Panc1 (cell line): ENCODE results near the gene TMEM225. TPM values are rescaled to one million over a fixed set of nuclear protein-coding genes. Genes with fewer than 3 reads are reported as not detected.

ENCODE experiments used
- ATAC-seq: fragments of 200-7000 bp; cut with Tn5 transposase; 2 replicates; pipeline ENCODE4 v1.9.1; 2020; ENCODE audit warnings: mild to moderate bottlenecking, moderate library complexity
- Bru-seq: library from RNA; stranded (reverse); fragments of 400-500 nt; gene quantifications from one replicate; lab custom pipeline; 2021; lab: Mats Ljungman, UMichigan
- BruChase-seq, 2 experiments: library from RNA; stranded (reverse); fragments of 400-500 nt; gene quantifications; one replicate each; lab custom pipeline; 2021; lab: Mats Ljungman, UMichigan
- BruUV-seq: library from RNA; stranded (reverse); fragments of 400-500 nt; replicated peaks from 2 replicates; lab custom pipeline; 2021; lab: Mats Ljungman, UMichigan
- CTCF ChIA-PET: fragments of 300-600 bp; sonication (Branson Sonifier 250); formaldehyde crosslinking; loops from one replicate; lab custom pipeline; 2022; ENCODE audit warnings: antibody characterized with exemption; lab: Charles Lee
- POLR2A ChIA-PET: fragments of 300-600 bp; sonication (Branson Sonifier 250); formaldehyde crosslinking; loops from one replicate; lab custom pipeline; 2022; ENCODE audit warnings: antibody characterized with exemption; lab: Charles Lee
- DNase-seq: peaks from one replicate; pipeline ENCODE4 v3.0.0-alpha.2; 2010; ENCODE audit warnings: low read depth, low spot score
- H3K27ac ChIP-seq: 2 replicates; pipeline ENCODE4 v1.5.1; 2011; ENCODE audit warnings: mild to moderate bottlenecking, low read length, inconsistent platforms
- H3K27me3 ChIP-seq: fragments of 200-500 bp; sonication (Bioruptor generic); 2 replicates; pipeline ENCODE4 v1.6.0; 2014; ENCODE audit warnings: low read length, inconsistent platforms; ENCODE audit not compliant: control insufficient read depth, insufficient read depth
- H3K36me3 ChIP-seq: fragments of 200-500 bp; sonication (Bioruptor generic); 2 replicates; pipeline ENCODE4 v1.5.1; 2014; ENCODE audit warnings: inconsistent platforms, mild to moderate bottlenecking, low read length, moderate library complexity; ENCODE audit not compliant: control insufficient read depth, insufficient read depth
- H3K4me1 ChIP-seq: 2 replicates; pipeline ENCODE4 v1.5.1; 2011; ENCODE audit warnings: inconsistent platforms, mild to moderate bottlenecking, low read length, moderate library complexity; ENCODE audit not compliant: control insufficient read depth, insufficient read depth
- H3K4me3 ChIP-seq, 2 experiments: 2 replicates each; pipeline ENCODE4 v1.5.1; 2011 to 2012; ENCODE audit warnings: low read depth in 2 of 2, low read length in 2 of 2, mild to moderate bottlenecking in 2 of 2, inconsistent platforms in 1 of 2, moderate library complexity in 1 of 2
- H3K9me3 ChIP-seq: fragments of 200-500 bp; sonication (Bioruptor generic); 2 replicates; pipeline ENCODE4 v1.5.1; 2014; ENCODE audit warnings: low read depth, mild to moderate bottlenecking, inconsistent platforms, low read length, moderate library complexity; ENCODE audit not compliant: control insufficient read depth, insufficient read depth
- CTCF ChIP-seq: fragments of 450-650 bp; IDR thresholded peaks from 2 replicates; pipeline ENCODE4 v1.5.1; 2017; ENCODE audit warnings: mild to moderate bottlenecking
- POLR2AphosphoS5 ChIP-seq: IDR thresholded peaks from 2 replicates; pipeline ENCODE4 v1.6.1; 2012; ENCODE audit warnings: mild to moderate bottlenecking, low read depth, low read length, moderate library complexity
- REST ChIP-seq, 2 experiments: IDR thresholded peaks; 2 replicates each; pipeline ENCODE4 v1.6.1; 2011 to 2012; ENCODE audit warnings: low read depth in 2 of 2, control low read depth in 1 of 2, low read length in 1 of 2, mild to moderate bottlenecking in 1 of 2, moderate library complexity in 1 of 2; ENCODE audit not compliant: insufficient read depth in 1 of 2
- SIN3A ChIP-seq: IDR thresholded peaks from 2 replicates; pipeline ENCODE4 v1.6.1; 2012; ENCODE audit warnings: low read depth, mild to moderate bottlenecking, low read length, moderate library complexity, borderline replicate concordance; ENCODE audit not compliant: insufficient read depth
- TCF7L2 ChIP-seq: IDR thresholded peaks from 2 replicates; pipeline ENCODE4 v1.6.1; 2011; ENCODE audit warnings: mild to moderate bottlenecking, low read depth, low read length, inconsistent platforms
- in situ Hi-C: cut with HindIII; loops from 2 replicates; pipeline ENCODE4 v1.10.0; 2016; ENCODE audit warnings: low sequenced_read_pairs, low pct_unique_long_range_greater_than_20kb
- intact Hi-C: fragments of 100-400 bp; cut with micrococcal nuclease; formaldehyde crosslinking; loops from one replicate; pipeline ENCODE4 v1.10.0; 2022; ENCODE audit not compliant: unreplicated experiment
- long read RNA-seq: library from polyadenylated mRNA; unstranded; transcript quantifications from one replicate; pipeline ENCODE4 v2.0.0, GENCODE V29; 2021; ENCODE audit not compliant: unreplicated experiment
- polyA plus RNA-seq: library from polyadenylated mRNA; unstranded; fragments of >200 nt; gene quantifications from one replicate; pipeline ENCODE4 v1.2.1, GENCODE V29; 2012; ENCODE audit warnings: missing spikeins; ENCODE audit not compliant: insufficient read length
- total RNA-seq: library from RNA; stranded (reverse); gene quantifications from one replicate; pipeline ENCODE4 v1.2.1, GENCODE V29; 2021; ENCODE audit not compliant: unreplicated experiment

The TMEM225 gene
- total RNA-seq (not detected), Bru-seq, nascent RNA (not detected), BruChase-seq, experiment 1, labeled RNA remaining after a 2-hour chase (not detected), BruChase-seq, experiment 2, labeled RNA remaining after a 6-hour chase (not detected)
- not detected for polyA plus RNA-seq
- long read RNA-seq = 0 reads

- DNase-seq (no peak), ATAC-seq (no peak)
- ChIA-PET CTCF (no interaction called here), POLR2A (no interaction called here)
- intact Hi-C loops (no loop called here), in situ Hi-C loops (no loop called here)
- BruUV-seq = no TSS peak
- Histone ChIP-seq H3K9me3 (no peaks in the 10 kb centered on the region; the same call in 1 of the 2 replicates), H3K27me3 (no peaks in the 10 kb centered on the region), H3K4me1 (no peaks in the 10 kb centered on the region), H3K36me3 (no peaks in the 10 kb centered on the region), H3K27ac (no peak within 1 kb of the TSS), H3K4me3 (no peak within 1 kb of the TSS)
- TF ChIP-seq REST (IDR thresholded peaks at IDR 0.05; ENCODE audit: insufficient read depth in 1 of 2, low read depth in 2 of 2, low read length in 1 of 2) = no peak
- no peak for TF ChIP-seq CTCF
- no peak for TF ChIP-seq POLR2AphosphoS5
- TF ChIP-seq SIN3A = no peak
- TF ChIP-seq TCF7L2 = no peak
Observed at GRCh38 chr11:123885570-123885969, at the start of gene TMEM225. TMEM225 (minus strand) TSS chr11:123885670; CDS start chr11:123885425, 245 bp downstream.

GRCh38 chr11:123924027-123924426, 38.6 kb upstream of the TMEM225 start:
- BruUV-seq = no TSS peak
- in situ Hi-C loops = no loop called here
- Histone ChIP-seq H3K9me3 (peaks cover 4% of the 10 kb centered on the region; the same call in 1 of the 2 replicates), H3K27ac (no peak overlapping the region), H3K27me3 (no peaks in the 10 kb centered on the region), H3K36me3 (no peaks in the 10 kb centered on the region), H3K4me1 (no peaks in the 10 kb centered on the region), H3K4me3 (no peak overlapping the region)
- no peak for DNase-seq
- intact Hi-C loops = no loop called here
- ChIA-PET CTCF (no interaction called here), POLR2A (no interaction called here)
- no peak for TF ChIP-seq REST (IDR thresholded peaks at IDR 0.05; ENCODE audit: insufficient read depth in 1 of 2, low read depth in 2 of 2, low read length in 1 of 2)
- no peak for TF ChIP-seq POLR2AphosphoS5
- TF ChIP-seq TCF7L2 = no peak
- TF ChIP-seq CTCF = no peak
- TF ChIP-seq SIN3A = no peak
- no peak for ATAC-seq
